ENCODE measurements around the gene ARHGEF3.

Gene ARHGEF3

DNA sequence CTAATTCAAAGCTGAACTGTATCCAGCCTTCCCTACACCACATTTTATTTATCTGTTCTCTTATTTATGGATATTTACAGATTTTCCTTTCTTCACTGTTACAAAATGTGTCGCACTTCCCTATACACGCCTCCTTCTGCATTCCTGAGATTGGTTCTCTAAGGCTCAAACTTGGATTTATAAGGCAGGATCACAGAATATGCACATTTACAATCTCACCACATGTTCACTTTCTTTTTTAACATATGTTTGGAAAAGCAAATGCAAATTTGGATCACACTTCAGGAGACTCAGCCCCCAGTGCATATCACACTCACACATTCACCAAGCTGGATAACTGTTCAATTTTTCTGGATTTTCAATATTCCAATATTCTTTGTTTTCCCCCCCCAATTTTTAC, 31.8 kb upstream of the ARHGEF3 start:
- no peak for TF ChIP-seq SALL2 (tag by site-specific recombination; IDR thresholded peaks at IDR 0.05; ENCODE audit: borderline replicate concordance)
- TF ChIP-seq, protein P1, sequence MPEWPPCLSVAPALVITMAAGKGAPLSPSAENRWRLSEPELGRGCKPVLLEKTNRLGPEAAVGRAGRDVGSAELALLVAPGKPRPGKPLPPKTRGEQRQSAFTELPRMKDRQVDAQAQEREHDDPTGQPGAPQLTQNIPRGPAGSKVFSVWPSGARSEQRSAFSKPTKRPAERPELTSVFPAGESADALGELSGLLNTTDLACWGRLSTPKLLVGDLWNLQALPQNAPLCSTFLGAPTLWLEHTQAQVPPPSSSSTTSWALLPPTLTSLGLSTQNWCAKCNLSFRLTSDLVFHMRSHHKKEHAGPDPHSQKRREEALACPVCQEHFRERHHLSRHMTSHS (tag by site-specific recombination; IDR thresholded peaks at IDR 0.05): no peak
- TF ChIP-seq ZBTB7A (tag by site-specific recombination; IDR thresholded peaks at IDR 0.05; ENCODE audit: low read depth): no peak
- no peak for TF ChIP-seq GLI2 (tag by site-specific recombination; IDR thresholded peaks at IDR 0.05; ENCODE audit: borderline replicate concordance, low read depth)
- TF ChIP-seq, protein P2, sequence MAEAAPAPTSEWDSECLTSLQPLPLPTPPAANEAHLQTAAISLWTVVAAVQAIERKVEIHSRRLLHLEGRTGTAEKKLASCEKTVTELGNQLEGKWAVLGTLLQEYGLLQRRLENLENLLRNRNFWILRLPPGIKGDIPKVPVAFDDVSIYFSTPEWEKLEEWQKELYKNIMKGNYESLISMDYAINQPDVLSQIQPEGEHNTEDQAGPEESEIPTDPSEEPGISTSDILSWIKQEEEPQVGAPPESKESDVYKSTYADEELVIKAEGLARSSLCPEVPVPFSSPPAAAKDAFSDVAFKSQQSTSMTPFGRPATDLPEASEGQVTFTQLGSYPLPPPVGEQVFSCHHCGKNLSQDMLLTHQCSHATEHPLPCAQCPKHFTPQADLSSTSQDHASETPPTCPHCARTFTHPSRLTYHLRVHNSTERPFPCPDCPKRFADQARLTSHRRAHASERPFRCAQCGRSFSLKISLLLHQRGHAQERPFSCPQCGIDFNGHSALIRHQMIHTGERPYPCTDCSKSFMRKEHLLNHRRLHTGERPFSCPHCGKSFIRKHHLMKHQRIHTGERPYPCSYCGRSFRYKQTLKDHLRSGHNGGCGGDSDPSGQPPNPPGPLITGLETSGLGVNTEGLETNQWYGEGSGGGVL (tag by site-specific recombination; IDR thresholded peaks at IDR 0.05): no peak
- TF ChIP-seq, protein P3, sequence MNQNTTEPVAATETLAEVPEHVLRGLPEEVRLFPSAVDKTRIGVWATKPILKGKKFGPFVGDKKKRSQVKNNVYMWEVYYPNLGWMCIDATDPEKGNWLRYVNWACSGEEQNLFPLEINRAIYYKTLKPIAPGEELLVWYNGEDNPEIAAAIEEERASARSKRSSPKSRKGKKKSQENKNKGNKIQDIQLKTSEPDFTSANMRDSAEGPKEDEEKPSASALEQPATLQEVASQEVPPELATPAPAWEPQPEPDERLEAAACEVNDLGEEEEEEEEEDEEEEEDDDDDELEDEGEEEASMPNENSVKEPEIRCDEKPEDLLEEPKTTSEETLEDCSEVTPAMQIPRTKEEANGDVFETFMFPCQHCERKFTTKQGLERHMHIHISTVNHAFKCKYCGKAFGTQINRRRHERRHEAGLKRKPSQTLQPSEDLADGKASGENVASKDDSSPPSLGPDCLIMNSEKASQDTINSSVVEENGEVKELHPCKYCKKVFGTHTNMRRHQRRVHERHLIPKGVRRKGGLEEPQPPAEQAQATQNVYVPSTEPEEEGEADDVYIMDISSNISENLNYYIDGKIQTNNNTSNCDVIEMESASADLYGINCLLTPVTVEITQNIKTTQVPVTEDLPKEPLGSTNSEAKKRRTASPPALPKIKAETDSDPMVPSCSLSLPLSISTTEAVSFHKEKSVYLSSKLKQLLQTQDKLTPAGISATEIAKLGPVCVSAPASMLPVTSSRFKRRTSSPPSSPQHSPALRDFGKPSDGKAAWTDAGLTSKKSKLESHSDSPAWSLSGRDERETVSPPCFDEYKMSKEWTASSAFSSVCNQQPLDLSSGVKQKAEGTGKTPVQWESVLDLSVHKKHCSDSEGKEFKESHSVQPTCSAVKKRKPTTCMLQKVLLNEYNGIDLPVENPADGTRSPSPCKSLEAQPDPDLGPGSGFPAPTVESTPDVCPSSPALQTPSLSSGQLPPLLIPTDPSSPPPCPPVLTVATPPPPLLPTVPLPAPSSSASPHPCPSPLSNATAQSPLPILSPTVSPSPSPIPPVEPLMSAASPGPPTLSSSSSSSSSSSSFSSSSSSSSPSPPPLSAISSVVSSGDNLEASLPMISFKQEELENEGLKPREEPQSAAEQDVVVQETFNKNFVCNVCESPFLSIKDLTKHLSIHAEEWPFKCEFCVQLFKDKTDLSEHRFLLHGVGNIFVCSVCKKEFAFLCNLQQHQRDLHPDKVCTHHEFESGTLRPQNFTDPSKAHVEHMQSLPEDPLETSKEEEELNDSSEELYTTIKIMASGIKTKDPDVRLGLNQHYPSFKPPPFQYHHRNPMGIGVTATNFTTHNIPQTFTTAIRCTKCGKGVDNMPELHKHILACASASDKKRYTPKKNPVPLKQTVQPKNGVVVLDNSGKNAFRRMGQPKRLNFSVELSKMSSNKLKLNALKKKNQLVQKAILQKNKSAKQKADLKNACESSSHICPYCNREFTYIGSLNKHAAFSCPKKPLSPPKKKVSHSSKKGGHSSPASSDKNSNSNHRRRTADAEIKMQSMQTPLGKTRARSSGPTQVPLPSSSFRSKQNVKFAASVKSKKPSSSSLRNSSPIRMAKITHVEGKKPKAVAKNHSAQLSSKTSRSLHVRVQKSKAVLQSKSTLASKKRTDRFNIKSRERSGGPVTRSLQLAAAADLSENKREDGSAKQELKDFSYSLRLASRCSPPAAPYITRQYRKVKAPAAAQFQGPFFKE (tag by site-specific recombination; IDR thresholded peaks at IDR 0.05; ENCODE audit: borderline replicate concordance): no peak
- no peak for TF ChIP-seq ZNF571 (tag by site-specific recombination; IDR thresholded peaks at IDR 0.05)
- TF ChIP-seq ZNF426 (tag by site-specific recombination; IDR thresholded peaks at IDR 0.05): no peak
- TF ChIP-seq ZBTB1 (tag by site-specific recombination; IDR thresholded peaks at IDR 0.05): no peak
- TF ChIP-seq, protein P4, sequence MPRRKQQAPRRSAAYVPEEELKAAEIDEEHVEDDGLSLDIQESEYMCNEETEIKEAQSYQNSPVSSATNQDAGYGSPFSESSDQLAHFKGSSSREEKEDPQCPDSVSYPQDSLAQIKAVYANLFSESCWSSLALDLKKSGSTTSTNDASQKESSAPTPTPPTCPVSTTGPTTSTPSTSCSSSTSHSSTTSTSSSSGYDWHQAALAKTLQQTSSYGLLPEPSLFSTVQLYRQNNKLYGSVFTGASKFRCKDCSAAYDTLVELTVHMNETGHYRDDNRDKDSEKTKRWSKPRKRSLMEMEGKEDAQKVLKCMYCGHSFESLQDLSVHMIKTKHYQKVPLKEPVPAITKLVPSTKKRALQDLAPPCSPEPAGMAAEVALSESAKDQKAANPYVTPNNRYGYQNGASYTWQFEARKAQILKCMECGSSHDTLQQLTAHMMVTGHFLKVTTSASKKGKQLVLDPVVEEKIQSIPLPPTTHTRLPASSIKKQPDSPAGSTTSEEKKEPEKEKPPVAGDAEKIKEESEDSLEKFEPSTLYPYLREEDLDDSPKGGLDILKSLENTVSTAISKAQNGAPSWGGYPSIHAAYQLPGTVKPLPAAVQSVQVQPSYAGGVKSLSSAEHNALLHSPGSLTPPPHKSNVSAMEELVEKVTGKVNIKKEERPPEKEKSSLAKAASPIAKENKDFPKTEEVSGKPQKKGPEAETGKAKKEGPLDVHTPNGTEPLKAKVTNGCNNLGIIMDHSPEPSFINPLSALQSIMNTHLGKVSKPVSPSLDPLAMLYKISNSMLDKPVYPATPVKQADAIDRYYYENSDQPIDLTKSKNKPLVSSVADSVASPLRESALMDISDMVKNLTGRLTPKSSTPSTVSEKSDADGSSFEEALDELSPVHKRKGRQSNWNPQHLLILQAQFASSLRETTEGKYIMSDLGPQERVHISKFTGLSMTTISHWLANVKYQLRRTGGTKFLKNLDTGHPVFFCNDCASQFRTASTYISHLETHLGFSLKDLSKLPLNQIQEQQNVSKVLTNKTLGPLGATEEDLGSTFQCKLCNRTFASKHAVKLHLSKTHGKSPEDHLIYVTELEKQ (tag by site-specific recombination; IDR thresholded peaks at IDR 0.05; ENCODE audit: borderline replicate concordance): no peak
- TF ChIP-seq ZNF112 (tag by site-specific recombination; IDR thresholded peaks at IDR 0.05): no peak
- no peak for TF ChIP-seq ZNF114 (tag by site-specific recombination; IDR thresholded peaks at IDR 0.05)
- TF ChIP-seq, protein P5, sequence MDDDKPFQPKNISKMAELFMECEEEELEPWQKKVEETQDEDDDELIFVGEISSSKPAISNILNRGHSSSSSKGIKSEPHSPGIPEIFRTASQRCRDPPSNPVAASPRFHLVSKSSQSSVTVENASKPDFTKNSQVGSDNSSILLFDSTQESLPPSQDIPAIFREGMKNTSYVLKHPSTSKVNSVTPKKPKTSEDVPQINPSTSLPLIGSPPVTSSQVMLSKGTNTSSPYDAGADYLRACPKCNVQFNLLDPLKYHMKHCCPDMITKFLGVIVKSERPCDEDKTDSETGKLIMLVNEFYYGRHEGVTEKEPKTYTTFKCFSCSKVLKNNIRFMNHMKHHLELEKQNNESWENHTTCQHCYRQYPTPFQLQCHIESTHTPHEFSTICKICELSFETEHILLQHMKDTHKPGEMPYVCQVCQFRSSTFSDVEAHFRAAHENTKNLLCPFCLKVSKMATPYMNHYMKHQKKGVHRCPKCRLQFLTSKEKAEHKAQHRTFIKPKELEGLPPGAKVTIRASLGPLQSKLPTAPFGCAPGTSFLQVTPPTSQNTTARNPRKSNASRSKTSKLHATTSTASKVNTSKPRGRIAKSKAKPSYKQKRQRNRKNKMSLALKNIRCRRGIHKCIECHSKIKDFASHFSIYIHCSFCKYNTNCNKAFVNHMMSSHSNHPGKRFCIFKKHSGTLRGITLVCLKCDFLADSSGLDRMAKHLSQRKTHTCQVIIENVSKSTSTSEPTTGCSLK (tag by site-specific recombination; IDR thresholded peaks at IDR 0.05): no peak
- TF ChIP-seq YY2 (tag by site-specific recombination; IDR thresholded peaks at IDR 0.05): no peak
- Histone ChIP-seq H3K9me3 (ENCODE audit: control insufficient read depth, insufficient read depth, low read depth, low read length) (no peaks in the 10 kb centered on the region), H3K4me3 (ENCODE audit: low read depth, low read length) (no peak overlapping the region), H3K4me1 (ENCODE audit: control insufficient read depth, insufficient read depth, low read length) (no peaks in the 10 kb centered on the region), H3K36me3 (ENCODE audit: control insufficient read depth in 2 of 2, insufficient read depth in 1 of 2, low read length in 2 of 2) (no peaks in the 10 kb centered on the region), H3K27ac (ENCODE audit: extremely low read depth, low read depth, low read length) (no peak overlapping the region)
- CTCF ChIA-PET: no interaction called here
- POLR2A ChIA-PET: no interaction called here

Data from HEK293 (cell line).